NCI-H2196 treated with DMSO at 0.1 percent for 48 hours (cell line): ENCODE data around the gene PTGES.

ENCODE experiments used
- DNase-seq: peaks from one replicate; lab custom pipeline; 2025; ENCODE audit not compliant: unreplicated experiment; lab: John Stamatoyannopoulos, UW

PTGES gene

DNA sequence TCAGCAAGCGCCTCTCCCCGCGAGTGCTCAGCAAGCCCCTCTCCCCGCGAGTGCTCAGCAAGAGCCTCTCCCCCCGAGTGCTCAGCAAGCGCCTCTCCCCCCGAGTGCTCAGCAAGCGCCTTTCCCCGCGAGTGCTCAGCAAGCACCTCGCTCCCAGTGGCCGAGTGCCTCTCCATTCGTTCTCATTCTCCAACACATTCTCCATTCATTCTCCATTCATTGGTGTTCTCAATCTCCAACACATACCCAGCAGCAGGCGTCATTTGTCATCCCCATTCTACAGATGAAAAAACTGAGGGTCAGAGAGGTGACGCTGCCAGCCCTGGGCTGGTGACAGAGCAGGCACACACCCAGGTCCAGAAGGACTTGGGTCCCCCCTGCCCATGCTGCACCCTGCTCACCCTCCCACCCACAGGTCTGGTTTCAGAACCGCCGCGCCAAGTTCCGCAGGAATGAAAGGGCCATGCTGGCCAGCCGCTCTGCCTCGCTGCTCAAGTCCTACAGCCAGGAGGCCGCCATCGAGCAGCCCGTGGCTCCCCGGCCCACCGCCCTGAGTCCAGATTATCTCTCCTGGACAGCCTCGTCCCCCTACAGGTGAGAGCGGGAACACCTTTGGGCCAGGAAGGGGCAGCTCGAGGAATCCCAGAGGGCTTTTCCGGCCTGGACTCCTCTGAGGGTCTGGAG, 32.5 kb downstream of the PTGES start:
- no peak for DNase-seq

DNA sequence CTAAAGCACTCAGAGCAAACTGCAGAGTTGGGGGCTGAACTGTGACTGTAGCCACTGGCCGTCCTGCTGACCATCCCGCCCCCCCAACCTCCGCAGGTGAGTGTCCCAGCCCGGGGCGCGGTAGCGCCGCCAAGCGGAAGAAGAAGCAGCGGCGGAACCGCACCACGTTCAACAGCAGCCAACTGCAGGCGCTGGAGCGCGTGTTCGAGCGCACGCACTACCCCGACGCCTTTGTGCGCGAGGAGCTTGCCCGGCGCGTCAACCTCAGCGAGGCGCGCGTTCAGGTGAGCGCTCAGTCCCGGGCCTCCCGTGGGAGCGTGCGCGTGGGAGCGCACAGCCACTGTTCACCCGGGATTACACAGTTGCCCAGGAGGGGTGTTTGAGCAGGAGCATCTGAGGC, 33.7 kb downstream of the PTGES start:
- no peak for DNase-seq

- no peak for DNase-seq
These were observed 34.2 kb downstream of the PTGES start for GRCh38 chr9:129718647-129719046.

DNA sequence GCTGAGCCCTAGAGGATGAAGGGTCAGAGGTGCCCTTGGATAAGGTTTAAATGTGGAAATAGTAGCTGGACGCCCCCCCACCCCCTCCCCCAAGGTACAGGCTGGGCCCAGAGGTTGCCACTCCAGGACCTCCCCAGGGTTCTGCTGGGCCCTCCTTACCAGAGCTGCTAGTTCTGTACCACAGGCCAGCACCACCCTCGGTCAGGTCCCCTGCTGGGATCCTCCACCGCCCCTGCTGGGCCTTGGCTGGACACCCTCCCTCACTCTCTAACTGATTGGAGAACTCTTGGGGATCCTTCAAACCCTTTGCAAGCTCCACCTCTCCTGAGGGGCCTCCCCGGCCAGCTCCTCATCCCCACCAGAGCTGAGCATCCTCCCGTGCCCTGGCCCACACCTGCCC, 34.9 kb downstream of the PTGES start:
- DNase-seq, result no peak

- no peak for DNase-seq
These were observed 36.8 kb downstream of the PTGES start for GRCh38 chr9:129716091-129716490.

- DNase-seq, result no peak
These were observed 38.3 kb downstream of the PTGES start for GRCh38 chr9:129714511-129715061.

DNA sequence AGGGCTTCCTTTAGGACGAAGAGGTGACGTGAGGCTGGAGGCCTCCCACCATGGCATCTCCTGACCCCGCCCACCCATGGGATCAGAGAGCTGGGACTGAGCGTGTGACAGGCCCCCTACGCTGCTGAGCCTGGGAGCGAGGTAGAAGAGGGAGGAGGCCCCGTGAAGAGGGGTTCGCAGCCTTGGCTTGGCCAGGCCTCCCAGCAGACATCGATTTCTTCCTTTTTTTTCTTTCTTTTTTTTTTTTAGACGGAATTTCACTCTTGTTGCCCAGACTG, 39.5 kb downstream of the PTGES start:
- DNase-seq, result no peak

GRCh38 chr9:129712634-129713401, 40.0 kb downstream of the PTGES start:
- DNase-seq, result no peak

GRCh38 chr9:129710169-129710453, 42.7 kb downstream of the PTGES start:
- DNase-seq, result no peak

DNA sequence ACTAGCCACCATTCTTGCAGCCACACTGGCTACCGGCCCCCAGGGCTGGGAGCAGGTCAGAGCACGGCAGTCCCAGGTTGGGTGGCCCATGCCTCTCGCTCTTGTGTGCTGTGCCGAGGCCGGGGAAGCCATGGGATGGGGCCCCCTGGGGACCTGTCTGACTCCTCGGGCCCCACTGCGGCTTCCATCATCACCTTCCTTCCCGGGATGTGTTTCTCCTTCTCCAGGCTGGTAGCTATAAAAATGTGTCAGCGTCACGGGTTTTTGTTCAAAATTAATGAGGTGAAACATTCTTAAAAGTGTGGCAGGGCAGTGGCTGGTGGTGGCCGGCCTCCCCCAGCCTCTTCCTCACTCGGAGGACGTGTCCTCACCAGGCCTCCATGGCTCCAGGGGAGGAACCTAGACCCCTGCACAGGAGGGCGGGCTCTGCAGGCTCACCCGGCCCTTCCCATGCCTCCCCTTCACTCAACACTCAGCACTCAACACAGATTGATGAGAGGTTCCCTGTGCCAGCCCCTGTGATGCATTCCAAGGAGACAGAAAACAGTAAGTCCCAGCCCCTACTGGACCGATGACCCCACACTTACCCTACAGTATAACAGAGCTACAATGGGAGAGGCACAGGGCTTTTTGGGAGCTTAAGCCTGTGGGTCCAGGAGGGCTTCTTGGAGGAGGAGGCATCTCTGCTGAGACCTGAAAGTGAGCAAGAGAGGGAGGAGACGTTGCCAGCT, 43.2 kb downstream of the PTGES start:
- no peak for DNase-seq

- no peak for DNase-seq
These were observed 44.0 kb downstream of the PTGES start for GRCh38 chr9:129708793-129709192.

GRCh38 chr9:129704807-129705206, 48.0 kb downstream of the PTGES start:
- no peak for DNase-seq

DNA sequence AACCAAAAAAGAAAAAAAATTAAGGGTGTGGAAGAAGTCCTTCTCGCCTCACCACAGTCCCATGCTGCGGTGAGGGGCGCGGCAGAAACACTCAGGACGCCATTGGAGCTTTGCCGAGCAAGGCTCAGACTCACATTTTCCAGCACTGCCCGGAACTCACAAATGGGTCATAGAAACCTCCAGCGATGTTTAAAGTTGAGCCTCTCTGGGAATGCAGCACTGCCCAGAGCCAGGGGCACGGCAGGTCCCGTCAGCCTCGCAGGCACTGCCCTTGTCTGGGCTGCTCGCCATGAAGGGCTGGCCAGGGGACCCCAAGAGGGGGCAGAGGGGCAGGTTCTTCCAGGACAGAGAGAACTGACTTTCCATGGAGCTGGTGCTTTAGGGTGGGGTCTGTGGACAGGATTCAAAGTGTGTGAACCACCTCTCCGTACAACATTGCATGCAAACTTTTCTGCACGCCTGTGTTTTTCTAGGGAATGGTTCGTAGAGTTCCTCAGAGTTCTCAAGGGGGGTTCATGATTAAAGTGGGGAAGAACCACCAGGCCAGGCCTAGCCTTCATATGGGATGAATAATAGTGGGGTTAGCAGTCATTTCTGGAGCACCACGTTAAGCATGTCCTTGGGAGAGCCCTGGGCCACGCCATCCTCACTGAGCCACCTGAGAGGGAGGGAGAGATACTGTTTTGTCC, 49.0 kb downstream of the PTGES start:
- DNase-seq, result no peak

GRCh38 chr9:129702589-129703520, 50.0 kb downstream of the PTGES start:
- no peak for DNase-seq

GRCh38 chr9:129701549-129701948, 51.3 kb downstream of the PTGES start:
- DNase-seq, result no peak

- no peak for DNase-seq
These were observed 51.8 kb downstream of the PTGES start for GRCh38 chr9:129701054-129701453.

GRCh38 chr9:129698254-129698757, 54.5 kb downstream of the PTGES start:
- DNase-seq, result no peak

DNA sequence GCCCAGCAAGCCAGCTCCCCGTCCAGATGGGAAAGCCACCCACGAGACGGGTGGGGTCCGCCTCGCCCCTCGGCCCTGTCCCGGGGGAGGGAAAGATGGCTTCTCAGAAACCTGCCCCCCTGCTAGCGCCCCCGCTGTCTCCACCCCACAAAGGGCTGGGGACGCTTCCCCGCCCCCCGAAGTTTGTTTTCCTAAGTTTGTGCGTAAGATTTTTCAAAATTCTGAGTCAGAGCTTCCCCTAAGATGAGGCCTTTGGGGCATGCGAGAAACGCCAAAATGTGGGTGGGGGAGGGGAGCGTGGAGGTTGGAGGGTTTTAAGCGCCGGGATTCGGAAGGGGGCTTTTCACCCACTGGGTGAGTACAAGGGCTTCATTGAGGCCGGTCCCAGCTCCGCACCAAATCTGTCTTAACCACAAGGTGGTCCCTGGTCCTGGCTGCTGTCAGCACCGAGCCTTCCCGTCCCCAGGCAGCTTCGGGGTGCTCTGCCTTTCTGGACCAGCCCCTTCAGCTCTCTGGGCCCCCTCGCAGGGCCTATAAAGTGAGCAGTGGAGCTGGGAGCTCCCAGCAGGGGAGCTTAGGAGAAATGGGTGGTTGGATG, 55.1 kb downstream of the PTGES start:
- DNase-seq, result no peak

DNA sequence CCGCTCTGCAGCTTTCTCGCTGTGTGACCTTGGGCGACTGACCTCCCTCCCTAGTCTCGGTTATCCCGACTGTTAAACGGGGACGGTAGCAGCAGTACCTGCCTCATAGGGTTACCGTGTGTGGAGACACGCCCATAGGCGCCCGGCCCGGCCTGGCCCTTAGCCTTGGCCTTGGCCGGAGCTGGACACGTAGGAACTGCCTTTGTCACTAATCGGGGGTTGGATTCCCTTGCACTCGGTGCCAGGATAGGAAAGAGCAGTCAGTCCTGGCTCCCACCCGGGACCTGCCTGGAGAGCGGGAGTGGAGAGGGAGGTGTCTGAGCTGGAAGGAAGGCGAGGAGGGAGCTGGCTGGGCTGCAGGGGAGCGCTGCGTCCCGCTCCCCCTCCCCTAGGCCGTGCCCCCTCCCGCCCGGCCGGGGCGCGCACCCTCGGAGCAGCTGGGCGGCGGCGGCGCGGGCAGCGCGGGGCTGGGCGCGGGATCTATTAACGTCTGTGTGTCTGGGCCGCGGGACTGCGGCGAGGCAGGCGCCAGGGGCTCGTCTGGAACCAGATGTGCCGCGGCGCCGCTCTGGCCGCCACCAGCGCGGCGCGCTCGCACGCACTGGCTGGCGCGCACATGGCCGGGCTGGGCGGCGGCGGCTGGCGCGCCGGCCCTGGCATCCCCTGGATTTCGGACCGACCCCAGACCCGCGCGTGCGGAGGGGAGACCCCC, 55.7 kb downstream of the PTGES start:
- DNase-seq, result peak; percentile 37
